Measurements from ENCODE around the gene AHRR. TPM values are rescaled to one million over a fixed set of nuclear protein-coding genes. Genes with fewer than 3 reads are reported as not detected.
"Not testable (repeated sequence)": the region's sequence is repeated elsewhere in the genome, so short reads cannot be mapped to it uniquely, and the experiment has no call there.

AHRR gene
- polyA plus RNA-seq, 1 donor = 3.9 TPM

DNA sequence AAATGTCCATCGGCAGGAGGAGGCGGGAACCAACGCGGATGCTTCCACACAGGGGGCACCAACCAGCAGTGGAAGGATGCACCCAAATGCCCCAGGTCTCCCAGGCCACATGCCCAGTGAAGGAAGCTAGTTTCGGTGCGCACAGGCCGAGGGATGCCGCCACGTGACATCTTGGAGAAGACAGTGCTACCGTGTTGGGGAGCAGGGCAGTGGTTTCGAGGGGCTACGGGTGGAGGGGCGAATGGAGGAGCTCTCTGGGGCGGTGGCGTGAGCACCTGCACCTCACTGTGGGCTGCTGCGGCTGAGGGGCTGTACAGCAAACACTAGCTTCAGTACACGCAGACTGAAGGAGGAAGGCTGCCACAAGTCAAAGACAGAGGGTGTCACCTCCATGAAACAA is 26.7 kb upstream of the AHRR start:
- not testable (repeated sequence) for H3K9me3 ChIP-seq (ENCODE audit: control insufficient read depth, low read depth, low read length); H3K27me3 ChIP-seq (ENCODE audit: control insufficient read depth, insufficient read depth, low read length); H3K4me1 ChIP-seq (ENCODE audit: control insufficient read depth, insufficient read depth, low read length); DNase-seq; H3K4me3 ChIP-seq (ENCODE audit: low read length); H3K27ac ChIP-seq (ENCODE audit: low read length); H3K36me3 ChIP-seq (ENCODE audit: control insufficient read depth, insufficient read depth, low read length)
- no CpG with 5 or more reads among the region's 17 CpGs for WGBS (ENCODE audit: insufficient coverage, low lambda C conversion rate)

GRCh38 chr5:296207-296606 is 25.3 kb upstream of the AHRR start:
- not testable (repeated sequence) for H3K4me1 ChIP-seq (ENCODE audit: control insufficient read depth, insufficient read depth, low read length); H3K36me3 ChIP-seq (ENCODE audit: control insufficient read depth, insufficient read depth, low read length); H3K27ac ChIP-seq (ENCODE audit: low read length); DNase-seq; H3K4me3 ChIP-seq (ENCODE audit: low read length); H3K27me3 ChIP-seq (ENCODE audit: control insufficient read depth, insufficient read depth, low read length); H3K9me3 ChIP-seq (ENCODE audit: control insufficient read depth, low read depth, low read length)
- WGBS (ENCODE audit: insufficient coverage, low lambda C conversion rate) = no CpG with 5 or more reads among the region's 10 CpGs

- H3K4me1 ChIP-seq (ENCODE audit: control insufficient read depth, insufficient read depth, low read length); DNase-seq; H3K9me3 ChIP-seq (ENCODE audit: control insufficient read depth, low read depth, low read length); H3K4me3 ChIP-seq (ENCODE audit: low read length); H3K36me3 ChIP-seq (ENCODE audit: control insufficient read depth, insufficient read depth, low read length); H3K27ac ChIP-seq (ENCODE audit: low read length); H3K27me3 ChIP-seq (ENCODE audit: control insufficient read depth, insufficient read depth, low read length): not testable (repeated sequence)
- WGBS (ENCODE audit: insufficient coverage, low lambda C conversion rate) = no CpG with 5 or more reads among the region's 16 CpGs
Observed at GRCh38 chr5:296954-297353, 24.6 kb upstream of the AHRR start.

GRCh38 chr5:297448-297847 is 24.1 kb upstream of the AHRR start:
- not testable (repeated sequence) for H3K4me1 ChIP-seq (ENCODE audit: control insufficient read depth, insufficient read depth, low read length); H3K9me3 ChIP-seq (ENCODE audit: control insufficient read depth, low read depth, low read length); H3K4me3 ChIP-seq (ENCODE audit: low read length); H3K36me3 ChIP-seq (ENCODE audit: control insufficient read depth, insufficient read depth, low read length); H3K27ac ChIP-seq (ENCODE audit: low read length); H3K27me3 ChIP-seq (ENCODE audit: control insufficient read depth, insufficient read depth, low read length); DNase-seq
- no CpG with 5 or more reads among the region's 6 CpGs for WGBS (ENCODE audit: insufficient coverage, low lambda C conversion rate)

GRCh38 chr5:297991-298736 is 23.4 kb upstream of the AHRR start:
- WGBS (ENCODE audit: insufficient coverage, low lambda C conversion rate) = 83% methylated on average over 1 of the region's 14 CpGs
- H3K36me3 ChIP-seq (ENCODE audit: control insufficient read depth, insufficient read depth, low read length); H3K9me3 ChIP-seq (ENCODE audit: control insufficient read depth, low read depth, low read length); H3K27ac ChIP-seq (ENCODE audit: low read length); H3K4me3 ChIP-seq (ENCODE audit: low read length); H3K27me3 ChIP-seq (ENCODE audit: control insufficient read depth, insufficient read depth, low read length); H3K4me1 ChIP-seq (ENCODE audit: control insufficient read depth, insufficient read depth, low read length); DNase-seq: not testable (repeated sequence)

DNA sequence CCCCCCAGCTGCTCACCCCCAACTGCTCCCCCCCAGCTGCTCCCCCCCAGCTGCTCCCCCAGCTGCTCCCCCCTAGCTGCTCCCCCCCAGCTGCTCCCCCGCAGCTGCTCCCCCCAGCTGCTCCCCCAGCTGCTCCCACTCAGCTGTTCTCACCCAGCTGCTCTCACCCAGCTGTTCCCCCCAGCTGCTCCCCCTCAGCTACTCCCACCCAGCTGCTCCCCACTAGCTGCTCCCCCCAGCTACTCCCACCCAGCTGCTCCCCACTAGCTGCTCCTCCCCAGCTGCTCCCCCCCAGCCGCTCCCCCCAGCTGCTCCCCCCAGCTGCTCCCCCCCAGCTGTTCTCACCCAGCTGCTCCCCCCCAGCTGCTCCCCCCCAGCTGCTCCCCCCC is 22.8 kb upstream of the AHRR start:
- no peak for DNase-seq
- Histone ChIP-seq H3K9me3 (ENCODE audit: control insufficient read depth, low read depth, low read length) (no peaks in the 10 kb centered on the region), H3K36me3 (ENCODE audit: control insufficient read depth, insufficient read depth, low read length) (no peaks in the 10 kb centered on the region), H3K4me1 (ENCODE audit: control insufficient read depth, insufficient read depth, low read length) (peaks cover 3% of the 10 kb centered on the region), H3K27ac (ENCODE audit: low read length) (no peak overlapping the region), H3K27me3 (ENCODE audit: control insufficient read depth, insufficient read depth, low read length) (no peaks in the 10 kb centered on the region), H3K4me3 (ENCODE audit: low read length) (no peak overlapping the region)
- WGBS (ENCODE audit: insufficient coverage, low lambda C conversion rate) = no CpG with 5 or more reads among the region's 2 CpGs

GRCh38 chr5:299921-300320 is 21.6 kb upstream of the AHRR start:
- H3K4me1 ChIP-seq (ENCODE audit: control insufficient read depth, insufficient read depth, low read length); H3K4me3 ChIP-seq (ENCODE audit: low read length); H3K36me3 ChIP-seq (ENCODE audit: control insufficient read depth, insufficient read depth, low read length); H3K9me3 ChIP-seq (ENCODE audit: control insufficient read depth, low read depth, low read length); DNase-seq; H3K27ac ChIP-seq (ENCODE audit: low read length); H3K27me3 ChIP-seq (ENCODE audit: control insufficient read depth, insufficient read depth, low read length): not testable (repeated sequence)
- WGBS (ENCODE audit: insufficient coverage, low lambda C conversion rate) = no CpG with 5 or more reads among the region's 5 CpGs

DNA sequence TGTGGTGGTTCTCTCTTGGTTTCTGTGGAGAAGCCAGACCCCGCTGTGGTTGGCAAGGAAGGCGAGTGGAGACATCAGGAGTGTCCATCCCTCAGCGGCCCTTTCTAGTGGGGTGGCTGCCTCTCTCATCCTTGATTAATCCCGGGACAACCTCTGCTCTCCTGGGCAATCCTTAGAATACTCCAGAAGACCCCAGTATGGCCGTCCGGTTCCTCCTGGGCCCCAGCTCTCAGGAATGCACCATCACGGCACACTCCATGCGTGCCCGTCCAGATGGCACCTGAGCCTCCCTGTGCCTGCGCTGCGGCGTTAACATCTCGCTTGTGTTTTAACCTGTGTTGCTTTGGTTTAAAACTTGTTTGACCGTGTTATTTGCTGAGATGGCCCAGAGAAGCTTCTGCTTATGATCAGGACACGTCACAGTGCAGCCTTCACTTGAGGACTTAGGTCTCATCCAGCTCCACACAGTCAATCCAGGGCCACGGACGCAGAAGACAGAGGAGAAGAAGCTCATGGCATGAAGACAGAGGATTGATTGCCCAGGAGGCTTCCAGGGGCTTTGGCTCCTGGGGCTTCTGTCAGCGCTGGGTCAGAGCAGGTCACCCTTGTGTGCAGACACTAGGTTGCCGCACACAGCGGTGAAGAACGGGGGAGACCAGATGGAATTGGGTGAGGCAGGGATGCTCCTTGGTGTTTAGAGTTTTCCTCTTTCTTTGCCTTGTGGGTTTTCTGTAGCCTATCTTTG is 20.7 kb upstream of the AHRR start:
- H3K9me3 ChIP-seq (ENCODE audit: control insufficient read depth, low read depth, low read length); H3K27me3 ChIP-seq (ENCODE audit: control insufficient read depth, insufficient read depth, low read length); H3K4me1 ChIP-seq (ENCODE audit: control insufficient read depth, insufficient read depth, low read length); DNase-seq; H3K36me3 ChIP-seq (ENCODE audit: control insufficient read depth, insufficient read depth, low read length); H3K4me3 ChIP-seq (ENCODE audit: low read length); H3K27ac ChIP-seq (ENCODE audit: low read length): not testable (repeated sequence)
- no CpG with 5 or more reads among the region's 21 CpGs for WGBS (ENCODE audit: insufficient coverage, low lambda C conversion rate)

DNA sequence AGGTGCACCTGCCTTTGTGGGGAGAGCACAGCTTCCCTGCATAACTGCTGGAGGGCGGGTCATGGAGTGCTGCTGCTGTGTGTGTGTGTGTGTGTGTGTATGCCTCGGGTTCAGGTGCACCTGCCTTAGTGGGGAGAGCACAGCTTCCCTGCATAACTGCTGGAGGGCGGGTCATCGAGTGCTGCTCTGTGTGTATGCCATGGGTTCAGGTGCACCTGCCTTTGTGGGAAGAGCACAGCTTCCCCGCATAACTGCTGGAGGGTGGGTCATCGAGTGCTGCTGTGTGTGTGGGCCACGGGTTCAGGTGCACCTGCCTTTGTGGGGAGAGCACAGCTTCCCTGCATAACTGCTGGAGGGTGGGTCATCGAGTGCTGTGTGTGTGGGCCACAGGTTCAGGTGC is 19.1 kb upstream of the AHRR start:
- H3K4me3 ChIP-seq (ENCODE audit: low read length); H3K27me3 ChIP-seq (ENCODE audit: control insufficient read depth, insufficient read depth, low read length); H3K27ac ChIP-seq (ENCODE audit: low read length); H3K4me1 ChIP-seq (ENCODE audit: control insufficient read depth, insufficient read depth, low read length); H3K9me3 ChIP-seq (ENCODE audit: control insufficient read depth, low read depth, low read length); DNase-seq: not testable (repeated sequence)
- WGBS (ENCODE audit: insufficient coverage, low lambda C conversion rate) = no CpG with 5 or more reads among the region's 8 CpGs
- H3K36me3 ChIP-seq (ENCODE audit: control insufficient read depth, insufficient read depth, low read length) = peaks cover 20% of the 10 kb centered on the region

DNA sequence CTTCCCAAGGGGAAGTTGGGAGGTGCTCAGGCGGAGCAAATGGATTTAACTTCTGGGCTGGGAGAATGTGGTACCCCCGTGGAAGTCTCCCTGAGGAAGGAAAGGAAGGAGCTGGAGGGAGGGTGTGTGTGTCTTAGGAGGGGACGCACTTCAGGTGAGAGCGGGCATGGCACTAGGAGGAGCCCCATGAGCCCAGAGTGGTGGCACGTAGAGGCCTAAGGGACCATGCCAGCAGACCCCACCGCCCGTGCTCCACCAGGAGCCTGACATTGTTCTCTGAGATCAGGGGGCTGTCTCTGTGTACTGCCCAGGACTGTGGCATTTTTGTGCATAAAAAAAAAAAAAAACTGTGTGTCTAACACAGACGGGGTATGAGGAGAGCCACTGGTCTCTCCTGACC is 18.5 kb upstream of the AHRR start:
- no peaks in the 10 kb centered on the region for H3K27me3 ChIP-seq (ENCODE audit: control insufficient read depth, insufficient read depth, low read length)
- no peak overlapping the region for H3K4me3 ChIP-seq (ENCODE audit: low read length)
- no peak overlapping the region for H3K27ac ChIP-seq (ENCODE audit: low read length)
- H3K9me3 ChIP-seq (ENCODE audit: control insufficient read depth, low read depth, low read length) = no peaks in the 10 kb centered on the region
- WGBS (ENCODE audit: insufficient coverage, low lambda C conversion rate) = no CpG with 5 or more reads among the region's 8 CpGs
- peaks cover 25% of the 10 kb centered on the region for H3K36me3 ChIP-seq (ENCODE audit: control insufficient read depth, insufficient read depth, low read length)
- DNase-seq = no peak
- H3K4me1 ChIP-seq (ENCODE audit: control insufficient read depth, insufficient read depth, low read length) = peaks cover 3% of the 10 kb centered on the region

- H3K27ac ChIP-seq (ENCODE audit: low read length); H3K27me3 ChIP-seq (ENCODE audit: control insufficient read depth, insufficient read depth, low read length); DNase-seq; H3K9me3 ChIP-seq (ENCODE audit: control insufficient read depth, low read depth, low read length); H3K4me3 ChIP-seq (ENCODE audit: low read length); H3K4me1 ChIP-seq (ENCODE audit: control insufficient read depth, insufficient read depth, low read length): not testable (repeated sequence)
- WGBS (ENCODE audit: insufficient coverage, low lambda C conversion rate) = no CpG with 5 or more reads among the region's 8 CpGs
- peaks cover 33% of the 10 kb centered on the region for H3K36me3 ChIP-seq (ENCODE audit: control insufficient read depth, insufficient read depth, low read length)
Observed at GRCh38 chr5:303741-304140, 17.8 kb upstream of the AHRR start.
